Left lung (tissue), 10 donors: ENCODE results near the gene CDC42BPA. TPM values are rescaled to one million over a fixed set of nuclear protein-coding genes. Genes with fewer than 3 reads are reported as not detected.

Experiments used
- ATAC-seq: fragments of 200-7000 bp; cut with Tn5 transposase; one replicate; pipeline ENCODE4 v1.9.1; 2020; ENCODE audit warnings: moderate library complexity
- DNase-seq, 4 donors: peaks; one replicate each; pipeline ENCODE4 v3.0.0-alpha.2; 2013 to 2020
- H3K27ac ChIP-seq, 2 donors: fragments of 200-600 bp; sonication (generic) in 1 of 2; one replicate each; pipeline versions ENCODE4 v1.5.0 to v1.8.0; 2020 to 2021
- H3K27me3 ChIP-seq, 2 donors: fragments of 200-600 bp; sonication (generic) in 1 of 2; one replicate each; pipeline versions ENCODE4 v1.5.0 to v1.8.0; 2020 to 2021
- H3K36me3 ChIP-seq, 2 donors: fragments of 200-600 bp; sonication (generic) in 1 of 2; one replicate each; pipeline versions ENCODE4 v1.5.0 to v1.8.0; 2020 to 2021
- H3K4me1 ChIP-seq, 2 donors: fragments of 200-600 bp; one replicate each; pipeline ENCODE4 v1.8.0; 2021
- H3K4me3 ChIP-seq, 2 donors: fragments of 200-600 bp; sonication (generic) in 1 of 2; one replicate each; pipeline versions ENCODE4 v1.5.0 to v1.8.0; 2020 to 2021; ENCODE audit warnings: mild to moderate bottlenecking in 1 of 2
- H3K9me3 ChIP-seq, 2 donors: fragments of 200-600 bp; sonication (generic) in 1 of 2; one replicate each; pipeline versions ENCODE4 v1.5.0 to v1.8.0; 2020 to 2021
- intact Hi-C, 2 donors: fragments of 100-400 bp; cut with DNase I; formaldehyde crosslinking; loops; one replicate each; pipeline versions ENCODE4 v1.11.2 to v1.14.2; 2022
- polyA plus RNA-seq, 6 donors: library from polyadenylated mRNA; unstranded; fragments of 120-200 nt; gene quantifications; one replicate each; pipeline ENCODE4 v1.2.1, GENCODE V29; 2013; ENCODE audit not compliant: insufficient read length in 6 of 6
- total RNA-seq, 2 donors: library from RNA; stranded (reverse); fragmentation: NEBNext Ultra II Directional; extraction: Animal tissue kit (Norgen Biotek cat#: 25700); gene quantifications; one replicate each; pipeline ENCODE4 v1.2.1, GENCODE V29; 2021
- TF ChIP-seq, protein P1 (sequence below), 2 donors: fragments of 200-600 bp; sonication (generic) in 1 of 2; IDR thresholded peaks; one replicate each; pipeline versions ENCODE4 v1.5.0 to v1.8.0; 2021; ENCODE audit warnings: antibody characterized with exemption in 2 of 2
- donor health status: DM: no; HTN: yes; CAD: no.
- donor health status: DM: no; HTN: no; CAD: no.

Gene CDC42BPA
- total and polyA plus RNA-seq, 8 donors, result 35.8 to 49.0 (median 43.4) TPM

DNA sequence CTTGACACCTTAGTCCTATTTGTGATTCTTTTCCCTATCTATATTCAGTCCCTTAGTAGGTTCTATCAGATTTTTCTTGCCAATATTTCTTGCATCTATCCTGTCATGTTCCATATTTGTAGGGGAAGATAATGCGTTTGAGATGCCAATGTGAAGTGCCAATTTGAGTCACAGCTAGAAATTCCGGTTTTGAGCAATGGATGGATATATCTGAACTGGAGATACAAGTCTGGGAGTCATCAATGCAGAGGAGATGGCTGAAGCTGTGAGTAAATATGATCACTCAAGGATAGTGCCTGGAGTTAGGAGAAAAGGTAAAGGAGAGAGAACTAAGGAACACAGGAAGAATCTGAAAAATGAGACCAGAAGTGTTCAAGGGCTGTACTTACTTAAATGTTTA, 284.4 kb downstream of the CDC42BPA start:
- DNase-seq (no peak), ATAC-seq (no peak)
- Histone ChIP-seq H3K27me3 (no peaks in the 10 kb centered on the region), H3K36me3 (peaks cover 0 to 14% of the 10 kb centered on the region in 2 donors), H3K9me3 (no peaks in the 10 kb centered on the region), H3K27ac (no peak overlapping the region), H3K4me1 (no peaks in the 10 kb centered on the region), H3K4me3 (no peak overlapping the region)
- intact Hi-C loops, result no loop called here
- TF ChIP-seq, protein P1, sequence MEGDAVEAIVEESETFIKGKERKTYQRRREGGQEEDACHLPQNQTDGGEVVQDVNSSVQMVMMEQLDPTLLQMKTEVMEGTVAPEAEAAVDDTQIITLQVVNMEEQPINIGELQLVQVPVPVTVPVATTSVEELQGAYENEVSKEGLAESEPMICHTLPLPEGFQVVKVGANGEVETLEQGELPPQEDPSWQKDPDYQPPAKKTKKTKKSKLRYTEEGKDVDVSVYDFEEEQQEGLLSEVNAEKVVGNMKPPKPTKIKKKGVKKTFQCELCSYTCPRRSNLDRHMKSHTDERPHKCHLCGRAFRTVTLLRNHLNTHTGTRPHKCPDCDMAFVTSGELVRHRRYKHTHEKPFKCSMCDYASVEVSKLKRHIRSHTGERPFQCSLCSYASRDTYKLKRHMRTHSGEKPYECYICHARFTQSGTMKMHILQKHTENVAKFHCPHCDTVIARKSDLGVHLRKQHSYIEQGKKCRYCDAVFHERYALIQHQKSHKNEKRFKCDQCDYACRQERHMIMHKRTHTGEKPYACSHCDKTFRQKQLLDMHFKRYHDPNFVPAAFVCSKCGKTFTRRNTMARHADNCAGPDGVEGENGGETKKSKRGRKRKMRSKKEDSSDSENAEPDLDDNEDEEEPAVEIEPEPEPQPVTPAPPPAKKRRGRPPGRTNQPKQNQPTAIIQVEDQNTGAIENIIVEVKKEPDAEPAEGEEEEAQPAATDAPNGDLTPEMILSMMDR (IDR thresholded peaks at IDR 0.05), result no peak

DNA sequence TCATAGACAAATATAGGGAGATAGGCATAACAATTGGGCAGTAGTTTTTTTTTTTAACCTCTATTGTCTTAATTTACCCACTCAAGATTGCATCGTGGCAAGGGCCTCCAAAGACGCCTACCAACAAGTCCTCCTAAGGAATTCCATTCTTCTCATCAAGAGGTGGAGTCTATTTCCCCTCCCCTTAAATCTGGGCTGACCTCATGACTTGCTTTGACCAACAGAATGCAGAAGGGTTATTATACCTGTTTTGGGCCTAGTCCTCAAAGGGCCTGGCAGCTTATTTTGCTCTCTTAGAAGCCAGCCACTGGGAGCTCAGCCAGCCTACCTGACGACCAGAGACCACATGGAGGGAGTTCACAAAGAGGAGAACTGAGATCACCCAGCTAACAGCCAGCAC, 285.9 kb downstream of the CDC42BPA start:
- no peak overlapping the region for H3K27ac ChIP-seq
- peaks cover 4 to 23% of the 10 kb centered on the region in 2 donors for H3K36me3 ChIP-seq
- TF ChIP-seq, protein P1 (IDR thresholded peaks at IDR 0.05), result no peak
- H3K4me1 ChIP-seq, result no peaks in the 10 kb centered on the region
- no peak overlapping the region for H3K4me3 ChIP-seq
- no peaks in the 10 kb centered on the region for H3K27me3 ChIP-seq
- intact Hi-C loops, result no loop called here
- H3K9me3 ChIP-seq, result no peaks in the 10 kb centered on the region
- no peak for ATAC-seq
- DNase-seq, result no peak

DNA sequence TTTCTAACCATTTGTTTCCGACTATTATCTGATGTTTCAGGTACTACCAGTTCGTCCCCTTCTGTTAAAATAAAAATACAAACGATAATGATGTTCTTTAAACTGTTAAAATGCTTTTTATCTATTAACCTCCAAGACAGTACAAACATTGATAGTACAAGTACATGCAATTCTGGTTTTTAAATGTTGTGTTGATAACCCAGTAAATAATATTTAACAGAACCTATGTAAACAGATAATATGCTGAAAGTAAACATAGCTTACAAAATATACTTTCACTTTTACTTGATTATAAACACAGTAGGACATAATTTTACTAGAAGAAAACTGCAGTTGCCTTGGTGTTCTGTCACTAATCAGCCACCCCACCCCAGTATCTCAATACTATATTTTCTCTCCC, 301.3 kb downstream of the CDC42BPA start:
- TF ChIP-seq, protein P1 (IDR thresholded peaks at IDR 0.05), result no peak
- peaks cover 0 to 17% of the 10 kb centered on the region in 2 donors for H3K36me3 ChIP-seq
- H3K27ac ChIP-seq, result no peak overlapping the region
- DNase-seq (no peak), ATAC-seq (no peak)
- no peaks in the 10 kb centered on the region for H3K4me1 ChIP-seq
- intact Hi-C loops, result no loop called here
- peaks cover 0 to 3% of the 10 kb centered on the region in 2 donors for H3K9me3 ChIP-seq
- no peak overlapping the region for H3K4me3 ChIP-seq
- H3K27me3 ChIP-seq, result no peaks in the 10 kb centered on the region

DNA sequence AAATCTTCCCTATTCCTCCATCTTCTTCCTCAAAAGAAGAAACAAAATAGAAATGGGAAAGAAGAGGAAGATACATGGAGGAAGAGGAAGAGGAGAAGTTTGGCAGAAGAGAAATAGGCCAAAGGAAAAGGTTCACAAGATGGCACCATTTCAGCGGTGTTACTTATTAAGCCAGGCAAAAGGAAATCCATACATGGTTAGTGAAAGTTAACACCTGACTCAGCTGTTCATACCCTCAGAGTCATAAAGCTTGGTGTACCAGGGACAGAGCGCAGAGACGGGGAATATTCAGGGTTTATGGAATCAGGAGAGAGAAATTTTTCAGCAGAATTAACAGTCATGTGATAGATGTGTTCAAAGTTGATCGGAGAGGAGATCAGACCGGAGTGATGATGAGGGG, 307.6 kb downstream of the CDC42BPA start:
- no peaks in the 10 kb centered on the region for H3K9me3 ChIP-seq
- intact Hi-C loops, result no loop called here

DNA sequence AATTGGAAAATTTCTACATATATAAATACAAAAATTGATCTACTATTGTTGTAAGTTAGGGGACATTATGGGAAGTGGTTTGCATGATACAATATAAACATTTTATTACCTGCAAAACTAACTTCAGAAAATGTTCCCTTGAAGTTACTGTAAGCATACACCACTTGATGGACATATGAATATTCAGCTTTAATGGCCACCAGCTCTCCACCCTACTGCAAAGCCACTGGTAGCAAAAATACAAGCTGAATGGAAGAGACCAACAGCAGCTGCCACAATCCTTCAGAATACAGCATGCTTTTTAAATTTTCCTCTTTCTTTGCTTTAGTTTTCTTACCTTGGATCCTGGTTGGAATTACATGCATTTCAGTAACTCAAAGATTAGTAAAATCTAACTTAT, 308.4 kb downstream of the CDC42BPA start:
- H3K4me1 ChIP-seq, result no peaks in the 10 kb centered on the region
- TF ChIP-seq, protein P1 (IDR thresholded peaks at IDR 0.05), result no peak
- no peak for DNase-seq
- no peaks in the 10 kb centered on the region for H3K9me3 ChIP-seq
- intact Hi-C loops, result no loop called here
- H3K4me3 ChIP-seq, result no peak overlapping the region
- H3K36me3 ChIP-seq, result no peaks in the 10 kb centered on the region
- H3K27ac ChIP-seq, result no peak overlapping the region
- H3K27me3 ChIP-seq, result no peaks in the 10 kb centered on the region
- ATAC-seq, result no peak

More for the DNA sequence above, 307.6 kb downstream of the CDC42BPA start:
- Histone ChIP-seq H3K27me3 (no peaks in the 10 kb centered on the region), H3K4me1 (no peaks in the 10 kb centered on the region), H3K4me3 (no peak overlapping the region), H3K27ac (no peak overlapping the region), H3K36me3 (no peaks in the 10 kb centered on the region)
- TF ChIP-seq, protein P1 (IDR thresholded peaks at IDR 0.05), result no peak
- ATAC-seq (no peak), DNase-seq (no peak)
